ENCODE measurements around the gene SLC25A27. TPM values are rescaled to one million over a fixed set of nuclear protein-coding genes. Genes with fewer than 3 reads are reported as not detected.

The SLC25A27 gene
- total and polyA plus RNA-seq, 4 donors = 2.5 to 24.2 (median 4.9) TPM

GRCh38 chr6:46667377-46667776, 14.6 kb downstream of the SLC25A27 start:
- Histone ChIP-seq H3K27ac (ENCODE audit: low read depth in 1 of 2, low read length in 2 of 2) (no peak overlapping the region), H3K4me3 (ENCODE audit: low read depth in 1 of 3, low read length in 3 of 3) (no peak overlapping the region), H3K27me3 (ENCODE audit: control insufficient read depth in 4 of 4, insufficient read depth in 4 of 4, low read length in 3 of 4) (no peaks in the 10 kb centered on the region), H3K36me3 (ENCODE audit: control insufficient read depth in 4 of 4, insufficient read depth in 3 of 4, low read depth in 1 of 4, low read length in 3 of 4) (peaks cover 2 to 14% (median 5%) of the 10 kb centered on the region in 4 donors), H3K9me3 (ENCODE audit: control insufficient read depth in 4 of 4, low read length in 3 of 4) (no peaks in the 10 kb centered on the region), H3K9ac (ENCODE audit: low read depth in 1 of 2, low read length in 2 of 2) (no peak overlapping the region), H3K4me1 (ENCODE audit: control insufficient read depth in 4 of 4, insufficient read depth in 4 of 4, low read length in 3 of 4) (no peaks in the 10 kb centered on the region)
- TF ChIP-seq SP1 (IDR thresholded peaks at IDR 0.05) = no peak
- no peak for DNase-seq (ENCODE audit: low spot score)
- WGBS = 98% methylated on average over 2 of the region's 2 CpGs

DNA sequence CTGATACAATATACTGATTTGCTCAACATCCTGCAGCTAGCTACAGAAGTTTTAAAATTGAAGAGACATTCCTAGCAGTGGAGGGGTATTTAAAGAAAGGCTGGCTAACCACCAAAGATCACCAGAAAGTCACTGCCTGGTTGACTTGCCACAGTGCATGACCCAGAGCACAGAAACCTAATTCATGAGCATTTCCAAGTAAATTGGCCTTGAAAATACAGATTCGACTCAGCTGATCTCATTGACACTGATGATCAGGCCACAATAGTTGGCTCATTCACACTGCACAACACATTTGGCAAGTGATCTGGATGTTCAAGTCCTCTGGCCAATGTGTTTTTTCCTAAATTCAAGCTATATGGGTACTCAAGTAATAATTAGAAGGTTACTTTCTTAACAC, 21.6 kb downstream of the SLC25A27 start:
- Histone ChIP-seq H3K4me1 (ENCODE audit: control insufficient read depth in 4 of 4, insufficient read depth in 4 of 4, low read length in 3 of 4) (no peaks in the 10 kb centered on the region), H3K27ac (ENCODE audit: low read depth in 1 of 2, low read length in 2 of 2) (no peak overlapping the region), H3K27me3 (ENCODE audit: control insufficient read depth in 4 of 4, insufficient read depth in 4 of 4, low read length in 3 of 4) (no peaks in the 10 kb centered on the region), H3K9me3 (ENCODE audit: control insufficient read depth in 4 of 4, low read length in 3 of 4) (no peaks in the 10 kb centered on the region), H3K9ac (ENCODE audit: low read depth in 1 of 2, low read length in 2 of 2) (no peak overlapping the region), H3K36me3 (ENCODE audit: control insufficient read depth in 4 of 4, insufficient read depth in 3 of 4, low read depth in 1 of 4, low read length in 3 of 4) (peaks cover 5 to 19% (median 10%) of the 10 kb centered on the region in 4 donors), H3K4me3 (ENCODE audit: low read depth in 1 of 3, low read length in 3 of 3) (no peak overlapping the region)
- TF ChIP-seq EGR1 (IDR thresholded peaks at IDR 0.05; ENCODE audit: low read depth in 2 of 2) (no peak), RXRA (IDR thresholded peaks at IDR 0.05) (no peak), ZBTB33 (IDR thresholded peaks at IDR 0.05) (no peak), RAD21 (IDR thresholded peaks at IDR 0.05) (no peak), REST (IDR thresholded peaks at IDR 0.05) (no peak), TAF1 (conservative IDR thresholded peaks at IDR 0.05) (no peak), SP1 (IDR thresholded peaks at IDR 0.05) (no peak), MAX (IDR thresholded peaks at IDR 0.05) (no peak), HNF4A (conservative IDR thresholded peaks at IDR 0.05) (no peak), HNF4G (IDR thresholded peaks at IDR 0.05) (no peak), YY1 (IDR thresholded peaks at IDR 0.05) (no peak), FOXA2 (IDR thresholded peaks at IDR 0.05) (no peak), JUND (IDR thresholded peaks at IDR 0.05) (no peak), NR2F2 (IDR thresholded peaks at IDR 0.05) (no peak), FOXA1 (IDR thresholded peaks at IDR 0.05) (no peak), GABPA (IDR thresholded peaks at IDR 0.05 in 1 of 2, conservative IDR thresholded peaks at IDR 0.05 in 1 of 2) (no peak)
- TF ChIP-seq, protein P1, sequence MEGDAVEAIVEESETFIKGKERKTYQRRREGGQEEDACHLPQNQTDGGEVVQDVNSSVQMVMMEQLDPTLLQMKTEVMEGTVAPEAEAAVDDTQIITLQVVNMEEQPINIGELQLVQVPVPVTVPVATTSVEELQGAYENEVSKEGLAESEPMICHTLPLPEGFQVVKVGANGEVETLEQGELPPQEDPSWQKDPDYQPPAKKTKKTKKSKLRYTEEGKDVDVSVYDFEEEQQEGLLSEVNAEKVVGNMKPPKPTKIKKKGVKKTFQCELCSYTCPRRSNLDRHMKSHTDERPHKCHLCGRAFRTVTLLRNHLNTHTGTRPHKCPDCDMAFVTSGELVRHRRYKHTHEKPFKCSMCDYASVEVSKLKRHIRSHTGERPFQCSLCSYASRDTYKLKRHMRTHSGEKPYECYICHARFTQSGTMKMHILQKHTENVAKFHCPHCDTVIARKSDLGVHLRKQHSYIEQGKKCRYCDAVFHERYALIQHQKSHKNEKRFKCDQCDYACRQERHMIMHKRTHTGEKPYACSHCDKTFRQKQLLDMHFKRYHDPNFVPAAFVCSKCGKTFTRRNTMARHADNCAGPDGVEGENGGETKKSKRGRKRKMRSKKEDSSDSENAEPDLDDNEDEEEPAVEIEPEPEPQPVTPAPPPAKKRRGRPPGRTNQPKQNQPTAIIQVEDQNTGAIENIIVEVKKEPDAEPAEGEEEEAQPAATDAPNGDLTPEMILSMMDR (IDR thresholded peaks at IDR 0.05; ENCODE audit: low read depth, low read length, missing input control) = no peak
- TF ChIP-seq, protein P2, sequence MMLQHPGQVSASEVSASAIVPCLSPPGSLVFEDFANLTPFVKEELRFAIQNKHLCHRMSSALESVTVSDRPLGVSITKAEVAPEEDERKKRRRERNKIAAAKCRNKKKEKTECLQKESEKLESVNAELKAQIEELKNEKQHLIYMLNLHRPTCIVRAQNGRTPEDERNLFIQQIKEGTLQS (IDR thresholded peaks at IDR 0.05) = no peak
- 66% methylated on average over 1 of the region's 1 CpG for WGBS
- no peak for DNase-seq (ENCODE audit: low spot score)
